ENCODE data around the gene KANK4. TPM values are rescaled to one million over a fixed set of nuclear protein-coding genes. Genes with fewer than 3 reads are reported as not detected.

Gene KANK4
- total RNA-seq (not detected in 2 replicates), polyA plus RNA-seq (not detected in 2 replicates), polyA minus RNA-seq (ENCODE audit: low replicate concordance) (not detected in 2 replicates)
- polyA plus RNA-seq (2012): not detected in 2 replicates

DNA sequence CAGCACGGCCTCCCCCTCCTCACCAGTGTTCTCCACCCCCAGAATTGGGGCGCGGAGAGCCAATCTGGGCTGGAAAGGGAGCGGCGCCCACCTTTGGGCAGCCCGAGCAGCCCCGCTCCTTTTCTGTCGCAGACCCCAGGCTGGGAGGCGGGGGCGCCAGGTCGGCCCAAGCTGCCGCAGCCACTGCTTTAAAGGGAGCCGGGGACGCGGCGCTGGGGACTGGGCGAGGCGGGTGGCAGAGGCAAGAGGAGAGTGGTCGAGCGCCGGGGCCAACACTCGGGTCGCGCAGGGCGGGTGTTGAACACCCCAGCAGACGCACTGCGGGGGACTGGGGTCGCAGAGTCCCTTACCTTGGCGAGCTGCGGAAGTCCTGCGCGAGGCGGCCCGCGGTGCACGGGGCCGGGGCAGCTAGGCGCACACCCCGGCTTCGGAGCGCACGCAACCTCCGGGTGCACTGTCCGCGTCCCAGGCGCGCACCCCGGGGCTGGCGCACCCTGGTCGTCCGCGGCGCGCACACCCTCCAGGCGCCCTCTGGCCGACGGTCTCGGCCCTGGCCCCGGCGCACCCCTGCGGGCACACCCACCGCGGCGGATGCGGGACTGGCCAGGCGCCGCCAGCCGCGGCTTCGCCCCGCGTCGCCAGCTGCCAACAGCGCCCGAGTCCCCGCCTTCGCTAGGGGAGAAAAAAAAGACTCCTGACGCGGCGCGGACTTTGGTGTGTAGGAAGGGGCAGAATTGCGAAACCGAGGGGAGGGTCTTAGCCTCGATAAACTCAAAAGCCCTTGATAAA is at the start of gene KANK4:
KANK4 (minus strand) TSS at position 679 of the 789 bp plus-strand sequence. CDS start 37,870 bp downstream, outside the sequence.
- H3K4me1 ChIP-seq (ENCODE audit: control insufficient read depth, extremely low read depth, insufficient read depth, low read length): no peaks in the 10 kb centered on the region
- H3K9me3 ChIP-seq (ENCODE audit: control insufficient read depth, insufficient read depth, low read depth, low read length): no peaks in the 10 kb centered on the region
- no peak within 1 kb of the TSS for H2AFZ ChIP-seq (ENCODE audit: low read length)
- no peaks in the 10 kb centered on the region for H4K20me1 ChIP-seq (ENCODE audit: control insufficient read depth, extremely low read depth, insufficient read depth, low read length)
- H3K27me3 ChIP-seq (ENCODE audit: control insufficient read depth, insufficient read depth, low read length): peaks cover 7% of the 10 kb centered on the region
- no peak for DNase-seq (ENCODE audit: low read depth in 2 of 2)
- no peak within 1 kb of the TSS for H3K4me3 ChIP-seq (replicated peaks in 1 of 4; ENCODE audit: control extremely low read depth in 1 of 4, insufficient read depth in 1 of 4, low read depth in 3 of 4, low read length in 4 of 4)
- no peaks in the 10 kb centered on the region for H3K79me2 ChIP-seq (ENCODE audit: control insufficient read depth, insufficient read depth, low read length)
- no peaks in the 10 kb centered on the region for H3K36me3 ChIP-seq (ENCODE audit: control insufficient read depth, insufficient read depth, low read length)
- no peak within 1 kb of the TSS for H3K4me2 ChIP-seq (ENCODE audit: extremely low read depth, insufficient read depth, low read length)
- TF ChIP-seq EZH2 (IDR thresholded peaks at IDR 0.05; ENCODE audit: low read length, missing control alignments) (no peak), CTCF (conservative IDR thresholded peaks at IDR 0.05 in 1 of 2, IDR thresholded peaks at IDR 0.05 in 1 of 2; ENCODE audit: low read depth in 1 of 2, low read length in 2 of 2) (no peak)
- H3K9ac ChIP-seq (ENCODE audit: insufficient read depth, low read length): no peak within 1 kb of the TSS
- H3K27ac ChIP-seq (ENCODE audit: insufficient read depth, low read length): no peak within 1 kb of the TSS

- H3K27ac ChIP-seq (ENCODE audit: insufficient read depth, low read length): no peak overlapping the region
- no peak for TF ChIP-seq EZH2 (IDR thresholded peaks at IDR 0.05; ENCODE audit: low read length, missing control alignments)
- TF ChIP-seq CTCF (conservative IDR thresholded peaks at IDR 0.05 in 1 of 2, IDR thresholded peaks at IDR 0.05 in 1 of 2; ENCODE audit: low read depth in 1 of 2, low read length in 2 of 2): no peak
- no peaks in the 10 kb centered on the region for H3K9me3 ChIP-seq (ENCODE audit: control insufficient read depth, insufficient read depth, low read depth, low read length)
- H3K27me3 ChIP-seq (ENCODE audit: control insufficient read depth, insufficient read depth, low read length): no peaks in the 10 kb centered on the region
- H3K79me2 ChIP-seq (ENCODE audit: control insufficient read depth, insufficient read depth, low read length): no peaks in the 10 kb centered on the region
- H3K4me3 ChIP-seq (replicated peaks in 1 of 4; ENCODE audit: control extremely low read depth in 1 of 4, insufficient read depth in 1 of 4, low read depth in 3 of 4, low read length in 4 of 4): no peak overlapping the region
- no peaks in the 10 kb centered on the region for H3K4me1 ChIP-seq (ENCODE audit: control insufficient read depth, extremely low read depth, insufficient read depth, low read length)
- no peak overlapping the region for H3K9ac ChIP-seq (ENCODE audit: insufficient read depth, low read length)
- no peak overlapping the region for H2AFZ ChIP-seq (ENCODE audit: low read length)
- H3K36me3 ChIP-seq (ENCODE audit: control insufficient read depth, insufficient read depth, low read length): no peaks in the 10 kb centered on the region
- no peak for DNase-seq (ENCODE audit: low read depth in 2 of 2)
- H3K4me2 ChIP-seq (ENCODE audit: extremely low read depth, insufficient read depth, low read length): no peak overlapping the region
- H4K20me1 ChIP-seq (ENCODE audit: control insufficient read depth, extremely low read depth, insufficient read depth, low read length): no peaks in the 10 kb centered on the region
These were observed 49.8 kb upstream of the KANK4 start for GRCh38 chr1:62368989-62369388.

- H3K4me1 ChIP-seq (ENCODE audit: control insufficient read depth, extremely low read depth, insufficient read depth, low read length): no peaks in the 10 kb centered on the region
- H3K9me3 ChIP-seq (ENCODE audit: control insufficient read depth, insufficient read depth, low read depth, low read length): no peaks in the 10 kb centered on the region
- no peak overlapping the region for H3K9ac ChIP-seq (ENCODE audit: insufficient read depth, low read length)
- H2AFZ ChIP-seq (ENCODE audit: low read length): no peak overlapping the region
- no peak overlapping the region for H3K4me3 ChIP-seq (replicated peaks in 1 of 4; ENCODE audit: control extremely low read depth in 1 of 4, insufficient read depth in 1 of 4, low read depth in 3 of 4, low read length in 4 of 4)
- TF ChIP-seq EZH2 (IDR thresholded peaks at IDR 0.05; ENCODE audit: low read length, missing control alignments) (no peak), CTCF (conservative IDR thresholded peaks at IDR 0.05 in 1 of 2, IDR thresholded peaks at IDR 0.05 in 1 of 2; ENCODE audit: low read depth in 1 of 2, low read length in 2 of 2) (no peak)
- H3K27ac ChIP-seq (ENCODE audit: insufficient read depth, low read length): no peak overlapping the region
- H3K27me3 ChIP-seq (ENCODE audit: control insufficient read depth, insufficient read depth, low read length): no peaks in the 10 kb centered on the region
- no peaks in the 10 kb centered on the region for H3K79me2 ChIP-seq (ENCODE audit: control insufficient read depth, insufficient read depth, low read length)
- H3K4me2 ChIP-seq (ENCODE audit: extremely low read depth, insufficient read depth, low read length): no peak overlapping the region
- no peaks in the 10 kb centered on the region for H3K36me3 ChIP-seq (ENCODE audit: control insufficient read depth, insufficient read depth, low read length)
- DNase-seq (ENCODE audit: low read depth in 2 of 2): peak in 1 of 2 donors; percentile 24
- no peaks in the 10 kb centered on the region for H4K20me1 ChIP-seq (ENCODE audit: control insufficient read depth, extremely low read depth, insufficient read depth, low read length)
These were observed 47.8 kb upstream of the KANK4 start for GRCh38 chr1:62367005-62367557.

Data from fibroblast of lung (primary cell).